ENCODE data around the gene SAXO2.

GRCh38 chr15:82228750-82229149 is 33.9 kb upstream of the SAXO2 start:
- TF ChIP-seq GATA2 (IDR thresholded peaks at IDR 0.05; ENCODE audit: low read depth, low read length) (no peak), GATA3 (IDR thresholded peaks at IDR 0.05; ENCODE audit: low read depth, low read length) (no peak)

Measured in SH-SY5Y (cell line).